Fibroblast of the aortic adventitia (primary cell): ENCODE data around the gene PARN. TPM values are rescaled to one million over a fixed set of nuclear protein-coding genes. Genes with fewer than 3 reads are reported as not detected.
"Not testable (repeated sequence)": the region's sequence is repeated elsewhere in the genome, so short reads cannot be mapped to it uniquely, and the experiment has no call there.

ENCODE experiments used
- DNase-seq: peaks from one replicate; pipeline ENCODE4 v3.0.0-alpha.2; 2010; ENCODE audit warnings: low read depth
- H3K4me3 ChIP-seq: 2 replicates; pipeline ENCODE4 v1.5.1; 2011; ENCODE audit warnings: low read depth, mild to moderate bottlenecking, control low read depth, low read length, moderate library complexity
- CTCF ChIP-seq: IDR thresholded peaks from 2 replicates; pipeline ENCODE4 v1.5.1; 2011; ENCODE audit warnings: mild to moderate bottlenecking, low read length, control low read depth, inconsistent platforms; ENCODE audit not compliant: insufficient read depth
- total RNA-seq: library from RNA; depleted of rRNA; stranded (reverse); fragments of >200 nt; gene quantifications from 2 replicates; pipeline ENCODE4 v1.2.3, GENCODE V29; 2012; ENCODE audit warnings: low replicate concordance

The PARN gene
- total RNA-seq, 1 donor = 37.2 TPM

DNA sequence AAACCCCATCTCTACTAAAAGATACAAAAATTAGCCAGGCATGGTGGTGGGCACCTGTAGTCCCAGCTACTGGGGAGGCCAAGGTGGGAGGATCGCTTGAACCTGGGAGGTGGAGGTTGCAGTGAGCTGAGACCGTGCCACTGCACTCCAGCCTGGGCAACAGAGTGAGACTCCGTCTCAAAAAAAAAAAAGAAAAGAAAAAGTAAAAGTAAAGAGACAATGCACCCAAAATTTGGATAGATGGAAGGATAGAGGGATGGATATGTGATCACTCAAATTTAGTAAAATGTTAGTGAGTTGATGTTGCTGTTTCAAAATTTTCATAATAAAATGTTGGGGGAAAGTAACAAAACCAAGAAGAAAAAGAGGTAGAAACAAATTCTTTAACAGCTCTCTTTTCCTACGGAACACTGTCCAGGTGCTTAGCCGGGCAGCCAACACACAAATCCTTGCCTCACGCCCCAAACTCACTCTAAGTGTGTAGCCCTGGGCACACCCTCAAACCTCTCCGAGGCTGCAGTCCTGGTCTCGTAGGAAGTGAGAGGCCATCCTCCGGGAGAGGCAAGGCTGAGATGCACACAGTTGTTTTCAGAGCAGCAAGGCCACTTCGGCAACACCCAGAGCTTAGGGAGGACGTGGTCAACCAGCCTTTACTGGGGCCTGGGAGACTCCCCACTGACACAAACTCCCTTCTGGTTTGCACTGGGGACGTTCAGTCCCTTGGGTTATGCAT, 228.9 kb downstream of the PARN start:
- DNase-seq, H3K4me3 ChIP-seq: not testable (repeated sequence)

GRCh38 chr16:14400285-14400977, 229.6 kb downstream of the PARN start:
- H3K4me3 ChIP-seq = no peak overlapping the region
- TF ChIP-seq CTCF = no peak
- DNase-seq = no peak

DNA sequence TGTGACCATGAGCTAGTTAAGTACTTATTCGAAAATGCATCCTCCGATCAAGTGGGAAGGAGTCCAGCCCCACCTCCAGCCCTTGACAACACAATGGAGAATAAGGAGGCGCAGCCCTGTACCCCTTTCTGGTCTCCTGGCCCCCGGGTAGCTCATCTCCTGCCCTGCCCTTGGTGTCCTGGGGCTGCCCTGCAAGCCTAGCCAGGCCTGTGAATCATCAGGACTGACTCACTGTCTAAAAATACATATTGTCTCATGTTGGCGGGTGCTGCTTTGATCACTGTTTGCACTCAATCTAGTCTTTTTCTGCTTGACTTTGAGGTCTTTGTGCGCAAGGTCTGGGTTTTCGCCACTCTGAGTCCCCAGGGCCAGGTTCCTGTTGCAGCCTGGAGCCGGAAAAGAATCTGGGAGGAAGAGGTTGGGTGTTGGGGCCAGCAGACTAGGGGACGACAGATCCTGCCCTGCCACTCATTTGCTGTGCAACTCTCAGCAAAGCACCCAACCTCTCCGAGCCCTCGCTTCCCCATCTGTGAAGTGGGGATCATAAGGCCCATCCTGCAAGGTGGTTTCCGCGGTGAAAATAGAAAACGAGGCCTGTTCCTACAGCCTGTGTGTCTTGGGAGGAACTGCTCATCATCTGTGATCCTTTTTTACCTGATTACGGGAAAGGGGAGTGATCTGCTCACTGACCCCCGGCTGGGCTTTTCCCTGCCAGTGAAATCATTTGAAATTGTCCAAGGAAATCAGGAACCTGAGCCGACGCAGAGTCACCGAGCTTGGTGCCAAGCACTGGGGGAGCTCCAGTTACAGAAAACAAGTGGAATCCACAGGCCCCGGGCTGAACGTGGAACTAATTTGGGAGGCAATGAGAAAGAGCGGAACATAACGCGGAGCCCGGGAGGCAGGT, 230.4 kb downstream of the PARN start:
- H3K4me3 ChIP-seq = peak overlapping the region; percentile 3
- no peak for TF ChIP-seq CTCF
- peak; percentile 78 for DNase-seq

DNA sequence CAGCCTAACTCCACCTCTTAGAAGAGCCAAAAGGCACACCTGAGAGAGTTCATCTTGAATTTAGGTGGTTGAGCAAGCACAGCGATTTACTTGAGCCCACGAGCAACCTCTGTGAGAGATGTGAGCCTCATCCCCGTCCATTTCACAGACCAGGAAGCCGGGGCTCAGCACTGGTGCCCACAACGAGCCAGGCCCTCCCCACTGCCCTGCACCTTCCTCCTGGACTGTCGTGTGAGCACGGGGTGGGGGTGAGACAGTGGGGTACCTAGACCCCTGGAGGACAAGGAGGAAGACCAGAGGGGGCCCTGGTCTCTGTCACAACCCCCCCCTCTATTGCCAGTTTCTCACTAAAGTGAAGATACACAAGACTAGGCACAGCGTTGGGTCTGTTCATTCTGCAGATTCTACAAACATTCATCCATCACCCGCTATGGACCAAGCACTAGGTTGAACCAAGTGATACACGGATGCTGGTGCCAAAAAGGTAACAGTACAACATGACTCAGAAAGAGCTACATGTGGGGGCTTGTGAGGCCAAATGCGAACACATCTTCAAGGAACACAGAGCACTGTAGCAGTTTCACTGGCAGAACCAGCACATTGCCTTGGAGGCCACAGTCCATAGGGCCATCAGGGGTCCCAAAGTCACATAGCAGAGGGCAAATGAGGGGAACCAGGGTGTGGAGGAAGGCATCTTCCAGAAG, 231.9 kb downstream of the PARN start:
- TF ChIP-seq CTCF = no peak
- DNase-seq = no peak
- no peak overlapping the region for H3K4me3 ChIP-seq

- H3K4me3 ChIP-seq, DNase-seq: not testable (repeated sequence)
Measured at GRCh38 chr16:14395710-14396304, 234.3 kb downstream of the PARN start.

DNA sequence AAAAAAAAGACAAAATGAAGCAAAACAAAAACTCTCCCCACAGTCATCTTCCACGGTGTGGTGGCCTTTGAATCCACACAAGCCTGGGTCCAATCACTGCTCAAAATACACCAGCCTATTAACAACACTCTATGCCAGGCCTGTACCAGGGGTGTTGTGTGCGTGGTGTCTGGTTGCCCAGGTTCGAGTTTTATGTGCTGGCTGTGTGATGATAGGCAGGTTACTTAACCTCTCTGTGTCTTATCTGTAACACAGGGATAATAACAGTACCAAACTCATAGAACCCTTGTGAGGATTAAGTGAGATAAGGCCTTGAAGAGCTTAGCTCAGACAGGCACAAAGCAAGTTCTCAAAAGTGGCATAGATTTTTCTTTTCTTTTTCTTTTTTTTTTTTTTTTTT, 235.2 kb downstream of the PARN start:
- no peak for DNase-seq
- no peak for TF ChIP-seq CTCF

GRCh38 chr16:14392960-14393359, 237.1 kb downstream of the PARN start:
- H3K4me3 ChIP-seq = no peak overlapping the region
- no peak for TF ChIP-seq CTCF
- DNase-seq = no peak

More for the DNA sequence above, 235.2 kb downstream of the PARN start:
- H3K4me3 ChIP-seq = no peak overlapping the region
